Stomach smooth muscle (tissue), 2 donors: Measurements from ENCODE around the gene PTCHD4.

ENCODE experiments used
- H3K27ac ChIP-seq: one replicate; pipeline ENCODE4 v1.7.0; 2013; ENCODE audit warnings: mild to moderate bottlenecking, low read length, inconsistent platforms
- H3K27me3 ChIP-seq, 2 donors: one replicate each; pipeline ENCODE4 v1.7.0; 2013; ENCODE audit warnings: low read length in 2 of 2; ENCODE audit not compliant: insufficient read depth in 2 of 2, control insufficient read depth in 1 of 2
- H3K36me3 ChIP-seq, 2 donors: one replicate each; pipeline ENCODE4 v1.7.0; 2013; ENCODE audit warnings: low read length in 2 of 2; ENCODE audit not compliant: control insufficient read depth in 2 of 2, insufficient read depth in 2 of 2
- H3K4me1 ChIP-seq: one replicate; pipeline ENCODE4 v1.7.0; 2013; ENCODE audit warnings: low read length; ENCODE audit not compliant: control insufficient read depth, insufficient read depth
- H3K4me3 ChIP-seq, 2 donors: one replicate each; pipeline ENCODE4 v1.7.0; 2013; ENCODE audit warnings: low read length in 2 of 2
- H3K9ac ChIP-seq, 2 donors: one replicate each; pipeline ENCODE4 v1.7.0; 2013; ENCODE audit warnings: low read length in 2 of 2, mild to moderate bottlenecking in 1 of 2
- H3K9me3 ChIP-seq, 2 donors: one replicate each; pipeline ENCODE4 v1.7.0; 2013; ENCODE audit warnings: low read length in 2 of 2; ENCODE audit not compliant: control insufficient read depth in 2 of 2
- donor health status: healthy.
- donor health status: Pancreatic carcinoma.

PTCHD4 gene

DNA sequence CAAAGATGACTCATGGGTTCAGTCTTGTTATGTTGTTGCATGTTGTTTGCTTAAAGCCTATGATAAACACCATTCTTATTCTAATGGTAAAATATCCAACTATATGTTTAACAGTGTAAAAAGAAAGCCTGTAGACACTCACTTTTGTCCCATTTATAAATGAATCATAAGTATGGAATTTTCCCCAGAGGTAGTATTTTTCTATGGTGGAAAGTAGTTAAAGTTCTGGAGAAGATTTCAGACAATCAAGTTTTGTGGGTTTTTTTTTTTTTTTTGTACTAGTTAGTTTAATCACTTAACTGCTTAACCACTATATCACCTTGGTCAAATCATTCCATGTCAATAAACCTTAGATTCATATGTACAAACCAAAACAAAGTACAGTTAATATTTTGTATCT lies 35.8 kb downstream of the PTCHD4 start:
- H3K9me3 ChIP-seq, result no peaks in the 10 kb centered on the region
- H3K36me3 ChIP-seq, result no peaks in the 10 kb centered on the region
- no peaks in the 10 kb centered on the region for H3K4me1 ChIP-seq
- peaks cover 4 to 6% of the 10 kb centered on the region in 2 donors for H3K27me3 ChIP-seq
- no peak overlapping the region for H3K4me3 ChIP-seq
- no peak overlapping the region for H3K27ac ChIP-seq
- H3K9ac ChIP-seq, result no peak overlapping the region

DNA sequence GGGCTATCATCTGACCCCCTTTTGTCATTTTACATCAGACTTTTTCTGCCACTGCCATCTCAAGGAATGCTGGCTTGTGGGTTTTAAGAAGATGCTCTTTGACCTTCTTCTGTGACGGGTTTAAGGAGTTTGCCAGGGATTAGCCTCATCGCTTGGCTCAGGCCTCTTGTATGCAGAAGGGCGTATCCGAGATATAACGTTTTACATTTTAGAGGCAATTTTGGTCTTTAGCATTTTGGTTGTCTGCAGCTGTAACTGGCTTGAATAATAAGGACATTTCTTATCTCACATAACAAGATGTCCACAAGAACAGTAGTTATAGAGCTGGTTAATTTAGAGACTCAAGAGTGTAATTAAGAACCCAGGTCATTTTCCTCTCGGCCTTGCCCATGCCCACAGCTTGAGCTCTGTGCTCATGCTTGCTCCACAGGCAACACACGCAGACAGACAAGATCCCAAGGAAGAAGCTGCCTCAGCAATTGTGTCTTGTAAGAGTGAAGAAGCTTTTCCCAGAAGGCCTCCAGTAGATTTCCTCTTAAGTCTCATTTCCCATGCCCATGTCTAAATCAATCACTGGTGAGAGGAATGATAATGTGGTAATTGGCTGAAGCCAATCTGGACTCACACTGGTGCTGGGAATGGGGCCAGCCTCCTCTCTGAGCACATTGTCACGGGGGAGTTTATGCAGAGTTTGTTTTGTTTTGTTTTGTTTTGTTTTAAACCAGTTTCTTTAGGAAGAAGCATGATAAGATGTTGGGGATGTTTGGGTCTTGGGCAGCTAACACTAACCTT lies 36.8 kb downstream of the PTCHD4 start:
- no peak overlapping the region for H3K27ac ChIP-seq
- H3K9ac ChIP-seq, result no peak overlapping the region
- H3K4me3 ChIP-seq, result no peak overlapping the region
- peaks cover 3% of the 10 kb centered on the region for H3K4me1 ChIP-seq
- peaks cover 7 to 12% of the 10 kb centered on the region in 2 donors for H3K27me3 ChIP-seq
- H3K9me3 ChIP-seq, result no peaks in the 10 kb centered on the region
- no peaks in the 10 kb centered on the region for H3K36me3 ChIP-seq

GRCh38 chr6:48071833-48072232 lies 39.2 kb downstream of the PTCHD4 start:
- no peak overlapping the region for H3K9ac ChIP-seq
- H3K27me3 ChIP-seq, result peaks cover 16% of the 10 kb centered on the region in 2 donors
- H3K36me3 ChIP-seq, result no peaks in the 10 kb centered on the region
- H3K4me3 ChIP-seq, result no peak overlapping the region
- no peaks in the 10 kb centered on the region for H3K9me3 ChIP-seq
- no peak overlapping the region for H3K27ac ChIP-seq
- peaks cover 3% of the 10 kb centered on the region for H3K4me1 ChIP-seq

DNA sequence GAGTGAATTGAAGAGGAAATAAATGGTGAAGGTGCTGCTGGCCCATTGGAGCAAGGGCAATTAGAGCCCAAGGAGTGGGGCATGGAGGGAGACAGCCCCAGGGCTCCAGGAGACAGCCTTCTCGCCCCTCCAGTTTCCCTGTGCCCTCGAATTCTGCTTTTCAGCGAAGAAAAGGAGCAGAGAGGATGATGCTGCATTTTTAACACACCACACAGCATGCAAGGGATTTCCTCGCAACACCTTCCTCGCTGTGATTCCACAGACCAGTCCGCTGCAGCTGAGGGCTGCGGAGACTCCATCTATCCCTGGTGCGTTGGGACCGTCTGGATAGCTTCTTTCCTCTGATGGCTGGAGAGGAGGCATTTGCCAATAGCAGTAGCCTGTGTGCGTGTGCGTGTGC lies 41.7 kb downstream of the PTCHD4 start:
- no peaks in the 10 kb centered on the region for H3K36me3 ChIP-seq
- peaks cover 16% of the 10 kb centered on the region in 2 donors for H3K27me3 ChIP-seq
- H3K9ac ChIP-seq, result no peak overlapping the region
- H3K9me3 ChIP-seq, result no peaks in the 10 kb centered on the region
- H3K4me3 ChIP-seq, result peak overlapping the region; percentile 46 to 66
- H3K27ac ChIP-seq, result no peak overlapping the region
- H3K4me1 ChIP-seq, result peaks cover 3% of the 10 kb centered on the region

DNA sequence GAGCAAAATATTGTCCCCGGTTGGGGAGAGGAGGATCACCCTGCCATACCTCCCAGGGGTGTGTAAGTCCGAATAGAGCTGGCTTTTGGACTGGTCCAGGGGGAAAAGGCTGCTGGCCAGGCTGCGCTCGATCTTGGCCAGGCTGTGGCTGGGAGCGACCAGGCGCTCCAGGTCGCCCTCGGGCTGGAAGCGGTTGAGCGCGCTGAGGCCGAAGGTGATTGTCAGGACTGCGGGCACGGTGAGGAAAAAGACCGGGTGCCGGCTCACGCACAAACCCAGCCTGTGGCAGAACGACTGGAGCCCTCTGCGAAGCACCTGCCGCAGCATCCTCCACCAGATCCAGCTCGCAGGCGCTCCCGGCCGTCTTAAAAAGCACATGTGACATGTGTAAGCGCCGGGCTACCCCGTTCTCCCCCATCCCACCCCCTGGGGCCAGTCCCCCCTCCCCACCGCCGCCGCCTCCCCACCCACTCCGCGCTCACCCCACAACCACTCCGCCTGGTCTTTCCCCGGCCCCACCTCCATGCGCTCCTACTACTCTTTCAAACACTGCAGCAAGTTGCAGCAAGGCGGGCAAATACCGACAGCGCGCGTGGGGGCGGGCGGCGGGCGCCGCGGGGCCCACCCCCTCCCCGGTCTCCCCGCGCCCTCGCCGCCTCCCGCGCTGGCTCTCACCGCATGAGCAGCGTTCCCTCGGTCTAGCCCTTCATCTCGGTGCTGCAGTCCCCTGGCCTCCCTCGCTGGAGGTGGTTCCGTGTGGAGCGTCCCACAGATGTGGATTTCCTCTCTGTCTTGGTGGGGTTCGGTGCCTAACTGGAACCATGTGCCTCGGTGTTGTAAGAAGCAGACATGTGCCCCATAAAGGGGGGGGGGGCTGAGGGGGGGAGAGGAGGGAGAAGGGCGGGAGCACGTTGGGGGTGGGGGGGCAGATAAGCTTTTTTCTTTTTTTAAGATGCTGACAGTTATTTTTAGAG lies 42.4 kb downstream of the PTCHD4 start:
- H3K27ac ChIP-seq, result no peak overlapping the region
- peak overlapping the region; percentile 13 to 66 for H3K4me3 ChIP-seq
- no peaks in the 10 kb centered on the region for H3K36me3 ChIP-seq
- no peak overlapping the region for H3K9ac ChIP-seq
- peaks cover 3% of the 10 kb centered on the region for H3K4me1 ChIP-seq
- H3K9me3 ChIP-seq, result no peaks in the 10 kb centered on the region
- peaks cover 15 to 16% of the 10 kb centered on the region in 2 donors for H3K27me3 ChIP-seq

DNA sequence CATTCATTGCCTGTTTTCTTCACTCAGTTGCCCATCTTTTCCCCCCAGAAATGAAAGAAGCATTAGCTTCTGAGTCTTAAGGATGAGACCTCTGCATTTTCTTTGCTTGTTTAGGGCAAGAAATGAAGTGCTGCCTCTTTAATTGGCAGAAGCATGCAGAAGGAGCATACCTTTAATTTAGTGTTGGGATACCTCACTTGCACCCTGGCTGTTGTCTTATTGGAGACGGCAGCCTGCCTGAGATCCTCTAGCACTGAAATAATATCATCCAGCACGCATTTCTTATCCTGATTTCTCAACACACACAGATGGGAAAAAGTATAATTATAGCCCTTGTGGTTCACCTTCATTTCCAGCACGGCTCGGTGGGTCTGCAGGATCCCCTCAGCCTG lies 43.1 kb downstream of the PTCHD4 start:
- H3K27ac ChIP-seq, result no peak overlapping the region
- peaks cover 3% of the 10 kb centered on the region for H3K4me1 ChIP-seq
- no peaks in the 10 kb centered on the region for H3K36me3 ChIP-seq
- no peaks in the 10 kb centered on the region for H3K9me3 ChIP-seq
- H3K27me3 ChIP-seq, result peaks cover 13 to 16% of the 10 kb centered on the region in 2 donors
- no peak overlapping the region for H3K9ac ChIP-seq
- peak overlapping the region in 1 of 2 donors; percentile 47 for H3K4me3 ChIP-seq

- Histone ChIP-seq H3K4me1 (peaks cover 3% of the 10 kb centered on the region), H3K9me3 (no peaks in the 10 kb centered on the region), H3K36me3 (no peaks in the 10 kb centered on the region), H3K9ac (no peak overlapping the region), H3K27ac (no peak overlapping the region), H3K4me3 (no peak overlapping the region), H3K27me3 (peaks cover 13 to 16% of the 10 kb centered on the region in 2 donors)
These were observed 43.8 kb downstream of the PTCHD4 start for GRCh38 chr6:48067148-48067712.

GRCh38 chr6:48061265-48061990 lies 49.6 kb downstream of the PTCHD4 start:
- Histone ChIP-seq H3K9me3 (no peaks in the 10 kb centered on the region), H3K4me3 (no peak overlapping the region), H3K9ac (no peak overlapping the region), H3K27me3 (no peaks in the 10 kb centered on the region), H3K36me3 (no peaks in the 10 kb centered on the region), H3K4me1 (no peaks in the 10 kb centered on the region), H3K27ac (no peak overlapping the region)
